OCI-LY3 (cell line): ENCODE measurements around the gene CD83.

ENCODE experiments used
- H2AFZ ChIP-seq: fragments of 200-600, 300-600 bp; shearing (Covaris generic); 2 replicates; pipeline ENCODE4 v1.6.0; 2014; ENCODE audit warnings: antibody characterized with exemption, low read depth, low read length
- H3K27ac ChIP-seq: fragments of 200-600, 300-600 bp; sonication (generic); 2 replicates; pipeline ENCODE4 v1.5.1; 2014; ENCODE audit warnings: mild to moderate bottlenecking, low read length, moderate library complexity, mixed read lengths
- H3K27me3 ChIP-seq: fragments of 200-600, 300-600 bp; sonication (generic); 2 replicates; pipeline ENCODE4 v1.6.1; 2014; ENCODE audit warnings: low read depth, low read length, mixed read lengths
- H3K36me3 ChIP-seq: fragments of 200-600, 300-600 bp; sonication (generic); replicated peaks from 2 replicates; pipeline ENCODE3; 2014; ENCODE audit warnings: low read depth, low read length, mixed read lengths
- H3K4me1 ChIP-seq: fragments of 300-600, 200-600 bp; sonication (generic); 2 replicates; pipeline ENCODE4 v1.6.1; 2014; ENCODE audit warnings: low read length, mixed read lengths
- H3K4me2 ChIP-seq: fragments of 200-600, 300-600 bp; sonication (generic); 2 replicates; pipeline ENCODE4 v1.6.1; 2014; ENCODE audit warnings: low read length, mixed read lengths
- H3K4me3 ChIP-seq: fragments of 300-600, 200-600 bp; sonication (generic); 2 replicates; pipeline ENCODE4 v1.5.1; 2014; ENCODE audit warnings: antibody characterized with exemption, mild to moderate bottlenecking, low read length, moderate library complexity
- H3K79me2 ChIP-seq: fragments of 300-600, 200-600 bp; shearing (Covaris generic); 2 replicates; pipeline ENCODE4 v1.6.1; 2014; ENCODE audit warnings: mild to moderate bottlenecking, low read length, mixed read lengths
- H3K9ac ChIP-seq: fragments of 300-600, 200-600 bp; shearing (Covaris generic); 2 replicates; pipeline ENCODE4 v1.6.0; 2014; ENCODE audit warnings: mild to moderate bottlenecking, low read length, moderate library complexity
- H3K9me3 ChIP-seq: fragments of 200-600, 300-600 bp; shearing (Covaris generic); 2 replicates; pipeline ENCODE4 v1.6.1; 2014; ENCODE audit warnings: low read length, mixed read lengths; ENCODE audit not compliant: insufficient read depth
- H4K20me1 ChIP-seq: fragments of 200-600, 300-600 bp; sonication (generic); 2 replicates; pipeline ENCODE4 v1.6.1; 2016; ENCODE audit warnings: low read length, mixed read lengths; ENCODE audit not compliant: insufficient read depth
- CTCF ChIP-seq: fragments of 200-600, 300-600 bp; sonication (generic); IDR thresholded peaks from 2 replicates; pipeline ENCODE4 v1.5.1; 2014; ENCODE audit warnings: antibody characterized with exemption, low read length, low read depth
- EZH2phosphoT487 ChIP-seq: fragments of 200-600 bp; shearing (Covaris generic); IDR thresholded peaks from 2 replicates; pipeline ENCODE4 v1.6.1; 2018; ENCODE audit warnings: antibody characterized with exemption, mixed run types, low read depth

The CD83 gene

DNA sequence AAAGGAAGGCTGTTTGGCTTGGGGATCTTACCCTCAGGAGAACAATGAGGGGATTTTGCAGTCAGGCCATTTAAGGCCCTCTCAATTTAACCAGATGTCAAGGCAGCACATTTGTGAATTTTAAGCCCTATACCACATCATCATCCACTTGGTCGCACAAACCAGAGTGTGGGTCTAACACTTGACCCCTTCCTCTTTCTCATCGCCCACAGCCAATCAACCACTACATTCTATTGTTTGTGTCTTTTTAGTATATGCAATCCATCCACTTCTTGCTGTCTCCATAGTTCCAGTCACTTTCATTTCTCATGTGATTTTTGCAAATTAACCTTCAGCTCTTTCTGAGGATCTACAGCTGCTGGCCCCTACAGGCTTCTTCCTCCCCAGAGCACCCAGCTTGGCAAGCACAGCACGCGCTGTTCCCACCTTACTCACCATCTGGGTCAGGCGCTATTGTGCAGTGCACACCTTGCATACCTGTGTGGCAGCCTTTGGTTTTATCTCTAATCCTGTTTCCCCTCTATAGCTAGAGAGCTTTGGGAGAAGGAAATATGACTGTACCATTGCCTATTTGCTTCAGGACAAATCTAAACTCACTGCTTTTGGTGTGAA, 32.3 kb upstream of the CD83 start:
- Histone ChIP-seq H3K79me2 (peaks cover 12% of the 10 kb centered on the region), H4K20me1 (no peaks in the 10 kb centered on the region), H3K27ac (no peak overlapping the region), H2AFZ (no peak overlapping the region), H3K27me3 (no peaks in the 10 kb centered on the region), H3K36me3 (no peaks in the 10 kb centered on the region), H3K9ac (no peak overlapping the region), H3K9me3 (no peaks in the 10 kb centered on the region), H3K4me2 (peak overlapping the region; percentile 16; the same call in 1 of the 2 replicates), H3K4me3 (no peak overlapping the region), H3K4me1 (peaks cover 65% of the 10 kb centered on the region)
- TF ChIP-seq EZH2phosphoT487 (no peak), CTCF (no peak)

DNA sequence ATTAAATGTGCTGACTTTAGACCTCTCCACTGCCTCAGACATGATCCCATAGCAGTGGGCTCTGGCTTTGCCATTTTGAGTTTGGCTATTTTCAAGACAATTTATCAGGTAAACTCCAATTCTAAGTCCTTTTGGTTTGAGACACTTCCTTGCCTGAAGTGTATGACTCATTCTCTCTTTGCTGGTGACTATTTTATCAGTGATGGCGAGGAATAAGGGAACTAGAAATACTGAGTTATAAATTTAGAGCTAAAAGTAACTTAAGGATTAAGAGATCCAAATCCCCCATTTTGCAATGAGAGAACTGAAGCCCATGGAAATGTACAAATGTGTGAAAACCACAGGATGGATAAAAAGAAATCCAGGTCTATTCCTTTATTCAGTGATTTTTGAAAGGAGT, 30.9 kb upstream of the CD83 start:
- Histone ChIP-seq H3K9me3 (no peaks in the 10 kb centered on the region), H2AFZ (no peak overlapping the region), H3K4me3 (0 out of 2 replicates have a peak overlapping the region, but pooled peaks have one; percentile 1), H3K4me1 (peaks cover 78% of the 10 kb centered on the region), H3K9ac (peak overlapping the region; percentile 19; the same call in 1 of the 2 replicates), H4K20me1 (no peaks in the 10 kb centered on the region), H3K79me2 (peaks cover 16% of the 10 kb centered on the region), H3K27me3 (no peaks in the 10 kb centered on the region), H3K4me2 (peak overlapping the region; percentile 55), H3K27ac (peak overlapping the region; percentile 33; the same call in 1 of the 2 replicates), H3K36me3 (no peaks in the 10 kb centered on the region)
- no peak for TF ChIP-seq EZH2phosphoT487

DNA sequence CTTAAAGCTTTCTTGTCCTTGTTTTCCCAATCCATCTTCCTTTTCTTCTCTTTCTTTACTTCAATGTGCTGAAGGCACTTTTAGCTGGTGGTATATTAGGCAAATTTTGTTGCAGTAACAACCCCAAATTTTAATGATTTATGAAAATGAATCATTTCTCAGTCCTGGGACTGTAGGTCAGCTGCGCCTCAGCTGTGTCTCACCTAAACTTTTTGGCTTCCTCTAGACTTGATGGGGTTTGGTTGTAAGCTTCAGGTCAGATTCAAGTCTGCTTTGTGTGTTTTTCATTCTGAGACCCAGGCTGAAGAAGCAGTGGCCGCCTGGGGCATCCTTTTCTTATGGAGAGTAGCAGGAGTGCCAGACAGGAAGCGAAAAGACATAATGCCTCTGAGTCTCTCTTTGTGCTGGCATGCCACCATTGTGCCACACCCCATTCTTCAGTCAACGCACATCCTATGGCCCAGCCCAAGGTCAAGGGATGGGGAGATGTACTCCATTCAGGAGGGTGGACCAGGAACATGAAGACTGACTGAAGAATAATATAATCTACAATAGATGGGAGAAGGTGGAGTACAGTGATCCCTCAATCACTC, 28.9 kb upstream of the CD83 start:
- TF ChIP-seq CTCF (no peak), EZH2phosphoT487 (no peak)
- H3K27me3 ChIP-seq = no peaks in the 10 kb centered on the region
- H2AFZ ChIP-seq = no peak overlapping the region
- peaks cover 82% of the 10 kb centered on the region for H3K4me1 ChIP-seq
- peak overlapping the region; percentile 100 for H3K27ac ChIP-seq
- H3K36me3 ChIP-seq = no peaks in the 10 kb centered on the region
- peak overlapping the region; percentile 67 for H3K4me3 ChIP-seq
- peak overlapping the region; percentile 88 for H3K4me2 ChIP-seq
- peaks cover 27% of the 10 kb centered on the region for H3K79me2 ChIP-seq
- H3K9me3 ChIP-seq = no peaks in the 10 kb centered on the region
- H4K20me1 ChIP-seq = no peaks in the 10 kb centered on the region
- peak overlapping the region; percentile 79 for H3K9ac ChIP-seq

DNA sequence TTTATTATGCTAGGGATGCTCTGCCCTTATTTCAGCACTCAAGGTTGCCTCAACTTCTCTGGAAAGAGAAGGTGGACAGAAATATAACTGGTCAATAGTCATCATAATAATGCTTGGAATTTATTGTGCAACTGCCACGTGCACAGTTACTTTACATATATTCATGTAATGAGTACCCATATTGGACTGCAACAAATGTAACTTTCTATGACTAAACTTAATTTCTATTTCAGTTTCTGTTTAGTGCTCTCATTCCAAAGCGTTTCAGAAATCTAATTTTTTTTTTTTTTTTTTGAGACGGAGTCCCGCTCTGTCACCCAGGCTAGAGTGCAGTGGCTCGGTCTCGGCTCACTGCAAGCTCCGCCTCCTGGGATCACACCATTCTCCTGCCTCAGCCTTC, 28.3 kb upstream of the CD83 start:
- H3K27ac ChIP-seq = peak overlapping the region; percentile 100
- TF ChIP-seq EZH2phosphoT487 (no peak), CTCF (no peak)

More for the DNA sequence above, 28.3 kb upstream of the CD83 start:
- peak overlapping the region; percentile 88 for H3K4me2 ChIP-seq
- H3K79me2 ChIP-seq = peaks cover 29% of the 10 kb centered on the region
- H3K36me3 ChIP-seq = no peaks in the 10 kb centered on the region
- no peak overlapping the region for H2AFZ ChIP-seq
- no peaks in the 10 kb centered on the region for H4K20me1 ChIP-seq
- H3K9ac ChIP-seq = peak overlapping the region; percentile 79
- peak overlapping the region; percentile 67 for H3K4me3 ChIP-seq
- no peaks in the 10 kb centered on the region for H3K9me3 ChIP-seq
- H3K4me1 ChIP-seq = peaks cover 85% of the 10 kb centered on the region
- no peaks in the 10 kb centered on the region for H3K27me3 ChIP-seq
